ENCODE data around the gene NUP214. TPM values are rescaled to one million over a fixed set of nuclear protein-coding genes. Genes with fewer than 3 reads are reported as not detected.

Gene NUP214
- total RNA-seq, 3 donors from 2014 or later = 56.1 to 57.9 (median 56.5) TPM

DNA sequence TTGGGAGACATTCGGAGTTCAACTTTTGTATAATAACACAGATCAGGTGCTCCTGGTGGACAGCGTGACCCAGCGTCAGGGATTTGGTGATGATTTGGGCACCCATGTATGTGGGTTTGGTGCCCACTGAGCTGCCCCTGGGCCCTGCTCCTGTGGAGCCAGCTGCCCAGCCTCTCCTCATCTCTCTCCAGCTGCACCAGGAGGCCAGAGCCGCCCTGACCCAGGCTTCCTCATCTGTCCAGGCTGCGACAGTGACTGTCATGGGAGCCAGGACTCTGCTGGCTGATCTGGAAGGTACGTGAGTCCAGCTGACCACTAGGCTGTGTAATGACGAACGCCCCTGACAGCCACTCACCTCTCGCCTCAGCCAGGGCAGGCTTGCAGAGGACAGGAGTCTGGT lies 43.5 kb upstream of the NUP214 start:
- TF ChIP-seq, protein P1, sequence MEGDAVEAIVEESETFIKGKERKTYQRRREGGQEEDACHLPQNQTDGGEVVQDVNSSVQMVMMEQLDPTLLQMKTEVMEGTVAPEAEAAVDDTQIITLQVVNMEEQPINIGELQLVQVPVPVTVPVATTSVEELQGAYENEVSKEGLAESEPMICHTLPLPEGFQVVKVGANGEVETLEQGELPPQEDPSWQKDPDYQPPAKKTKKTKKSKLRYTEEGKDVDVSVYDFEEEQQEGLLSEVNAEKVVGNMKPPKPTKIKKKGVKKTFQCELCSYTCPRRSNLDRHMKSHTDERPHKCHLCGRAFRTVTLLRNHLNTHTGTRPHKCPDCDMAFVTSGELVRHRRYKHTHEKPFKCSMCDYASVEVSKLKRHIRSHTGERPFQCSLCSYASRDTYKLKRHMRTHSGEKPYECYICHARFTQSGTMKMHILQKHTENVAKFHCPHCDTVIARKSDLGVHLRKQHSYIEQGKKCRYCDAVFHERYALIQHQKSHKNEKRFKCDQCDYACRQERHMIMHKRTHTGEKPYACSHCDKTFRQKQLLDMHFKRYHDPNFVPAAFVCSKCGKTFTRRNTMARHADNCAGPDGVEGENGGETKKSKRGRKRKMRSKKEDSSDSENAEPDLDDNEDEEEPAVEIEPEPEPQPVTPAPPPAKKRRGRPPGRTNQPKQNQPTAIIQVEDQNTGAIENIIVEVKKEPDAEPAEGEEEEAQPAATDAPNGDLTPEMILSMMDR (IDR thresholded peaks at IDR 0.05) = no peak
- ATAC-seq = no peak
- no peak overlapping the region for H3K4me3 ChIP-seq
- no peak for DNase-seq
- no peaks in the 10 kb centered on the region for H3K4me1 ChIP-seq (ENCODE audit: low read depth)
- no peaks in the 10 kb centered on the region for H3K36me3 ChIP-seq (ENCODE audit: low read depth)
- no peaks in the 10 kb centered on the region for H3K9me3 ChIP-seq
- intact Hi-C loops (cut with DNase I, micrococcal nuclease) = no loop called here

DNA sequence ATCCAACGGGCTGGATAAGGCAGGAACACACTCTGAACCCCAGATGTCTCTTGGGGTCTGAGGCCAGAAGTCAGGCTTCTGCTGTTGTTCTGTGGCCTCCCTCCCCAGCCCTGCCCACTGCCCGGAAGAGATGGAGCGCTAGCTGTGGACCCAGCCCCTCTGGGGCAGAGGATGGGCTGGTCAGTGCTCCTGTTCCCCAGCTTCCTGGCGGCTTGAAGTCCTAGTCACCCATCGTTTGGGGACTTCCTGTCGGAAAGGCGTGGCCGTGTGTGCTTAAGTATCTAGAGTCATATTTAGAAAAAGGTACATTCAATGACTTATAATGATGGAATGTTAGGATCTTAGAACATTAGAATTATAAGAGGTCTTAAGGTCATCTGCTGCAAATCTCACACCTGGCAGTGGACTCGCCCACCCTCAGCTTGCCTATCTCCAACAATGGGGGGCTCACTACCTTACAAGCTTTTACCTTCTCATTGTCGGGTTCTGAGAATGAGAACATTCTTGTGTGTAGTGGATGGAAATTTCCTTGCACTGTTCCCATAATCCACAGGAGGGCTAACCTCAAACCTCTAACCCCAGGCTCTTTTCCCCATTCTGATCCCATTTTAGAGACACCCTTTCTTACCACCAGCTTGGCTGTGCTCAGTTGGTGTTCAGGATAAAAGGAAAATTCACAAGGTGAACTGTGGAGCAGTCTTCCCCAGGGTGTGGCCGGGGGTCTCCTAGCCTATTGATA lies 42.4 kb upstream of the NUP214 start:
- ATAC-seq (no peak), DNase-seq (no peak)
- no peaks in the 10 kb centered on the region for H3K36me3 ChIP-seq (ENCODE audit: low read depth)
- H3K4me1 ChIP-seq (ENCODE audit: low read depth) = no peaks in the 10 kb centered on the region
- TF ChIP-seq, protein P1 (IDR thresholded peaks at IDR 0.05) = no peak
- no peak overlapping the region for H3K4me3 ChIP-seq
- intact Hi-C loops (cut with DNase I, micrococcal nuclease) = no loop called here
- no peaks in the 10 kb centered on the region for H3K9me3 ChIP-seq

DNA sequence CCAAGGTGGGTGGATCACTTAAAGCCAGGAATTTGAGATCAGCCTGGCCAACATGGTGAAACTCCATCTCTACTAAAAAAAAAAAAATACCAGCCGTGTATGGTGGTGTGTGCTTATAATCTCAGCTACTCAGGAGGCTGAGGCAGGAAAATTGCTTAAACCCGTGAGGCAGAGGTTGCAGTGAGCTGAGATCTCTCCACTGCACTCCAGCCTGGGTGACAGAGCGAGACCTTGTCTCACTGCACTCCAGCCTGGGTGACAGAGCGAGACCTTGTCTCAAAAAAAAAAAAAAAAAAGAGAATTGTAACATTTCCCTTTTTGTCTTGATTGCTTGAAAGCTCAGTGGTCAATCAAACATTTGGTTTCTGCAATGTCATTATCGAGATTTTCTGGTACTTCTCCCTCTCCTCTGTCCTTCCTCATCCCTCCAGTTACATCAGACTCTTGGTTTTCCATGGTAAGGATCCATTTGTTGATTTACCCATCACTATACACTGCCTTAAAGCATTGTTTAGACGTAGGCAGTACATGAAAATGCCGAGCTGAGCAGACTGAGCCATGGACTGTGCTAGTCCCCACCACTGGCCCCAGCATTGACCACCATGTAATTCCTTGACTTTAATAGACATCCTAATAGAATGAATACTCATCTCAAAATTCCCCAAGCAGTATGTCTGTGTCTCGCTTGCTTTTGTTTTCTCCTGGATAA lies 40.6 kb upstream of the NUP214 start:
- Histone ChIP-seq H3K4me1 (ENCODE audit: low read depth) (no peaks in the 10 kb centered on the region), H3K9me3 (no peaks in the 10 kb centered on the region), H3K4me3 (no peak overlapping the region), H3K36me3 (ENCODE audit: low read depth) (no peaks in the 10 kb centered on the region)
- intact Hi-C loops (cut with DNase I, micrococcal nuclease) = no loop called here
- DNase-seq (no peak), ATAC-seq (no peak)
- TF ChIP-seq, protein P1 (IDR thresholded peaks at IDR 0.05) = no peak

DNA sequence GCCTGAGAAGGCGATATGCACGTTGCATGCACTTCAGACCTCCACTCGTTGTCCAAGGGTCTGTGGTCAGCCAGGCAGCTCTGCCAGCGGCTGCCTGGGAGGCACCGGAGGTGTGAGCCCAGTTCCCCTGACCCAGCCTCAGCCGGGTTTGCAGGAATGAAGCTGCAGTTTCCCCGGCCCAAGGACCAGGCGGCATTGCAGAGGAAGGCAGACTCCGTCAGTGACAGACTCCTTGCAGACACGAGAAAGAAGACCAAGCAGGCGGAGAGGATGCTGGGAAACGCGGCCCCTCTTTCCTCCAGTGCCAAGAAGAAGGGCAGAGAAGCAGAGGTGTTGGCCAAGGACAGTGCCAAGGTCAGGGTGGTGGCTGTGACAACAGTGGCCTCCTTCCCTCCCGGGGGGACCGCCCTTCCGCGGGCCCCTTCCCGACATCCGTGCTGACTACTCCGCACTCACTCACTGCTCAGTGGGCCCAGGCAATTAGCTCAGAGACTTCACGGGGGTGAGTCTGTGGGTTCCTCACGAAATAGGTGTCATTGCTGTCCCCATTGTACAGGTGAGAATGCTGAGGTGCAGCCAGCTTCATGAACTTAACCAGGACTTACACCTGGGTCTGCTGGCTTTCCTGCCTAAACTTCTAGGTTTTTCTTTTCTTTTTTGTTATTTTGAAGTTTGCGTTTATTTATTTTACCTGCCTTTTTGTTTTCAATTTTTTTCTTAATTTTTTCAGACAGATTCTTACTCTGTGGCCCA lies 39.8 kb upstream of the NUP214 start:
- H3K4me1 ChIP-seq (ENCODE audit: low read depth) = no peaks in the 10 kb centered on the region
- TF ChIP-seq, protein P1 (IDR thresholded peaks at IDR 0.05) = no peak
- intact Hi-C loops (cut with DNase I, micrococcal nuclease) = no loop called here
- no peak overlapping the region for H3K4me3 ChIP-seq
- ATAC-seq (no peak), DNase-seq (no peak)
- H3K36me3 ChIP-seq (ENCODE audit: low read depth) = no peaks in the 10 kb centered on the region
- no peaks in the 10 kb centered on the region for H3K9me3 ChIP-seq

- ATAC-seq = no peak
These were observed 38.0 kb upstream of the NUP214 start for GRCh38 chr9:131087354-131087893.

More at GRCh38 chr9:131087354-131087893, 38.0 kb upstream of the NUP214 start:
- no peak overlapping the region for H3K4me3 ChIP-seq
- H3K4me1 ChIP-seq (ENCODE audit: low read depth) = no peaks in the 10 kb centered on the region
- no peak for DNase-seq
- intact Hi-C loops (cut with DNase I, micrococcal nuclease) = no loop called here
- no peaks in the 10 kb centered on the region for H3K9me3 ChIP-seq
- H3K36me3 ChIP-seq (ENCODE audit: low read depth) = no peaks in the 10 kb centered on the region
- TF ChIP-seq, protein P1 (IDR thresholded peaks at IDR 0.05) = no peak
